ENCODE results near the gene PDIA5.

PDIA5 gene

DNA sequence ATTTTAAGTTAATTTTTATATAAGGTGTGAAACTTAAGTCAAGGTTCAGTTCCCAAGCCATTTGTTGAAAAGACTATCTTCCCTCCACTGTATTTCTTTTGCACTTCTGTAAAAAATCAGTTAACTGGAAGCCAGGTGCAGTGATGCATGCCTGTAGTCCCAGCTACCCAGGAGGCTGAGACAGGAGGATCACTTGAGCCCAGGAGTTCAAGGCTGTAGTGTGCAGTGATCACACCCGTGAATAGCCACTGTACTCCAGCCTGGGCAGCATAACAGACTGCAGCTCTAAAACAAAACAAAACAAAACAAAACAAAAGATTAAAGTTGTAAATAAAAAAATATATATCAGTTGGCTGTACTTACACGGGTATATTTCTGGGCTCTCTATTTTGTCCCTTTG lies 101.8 kb downstream of the PDIA5 start:
- TF ChIP-seq, protein P1, sequence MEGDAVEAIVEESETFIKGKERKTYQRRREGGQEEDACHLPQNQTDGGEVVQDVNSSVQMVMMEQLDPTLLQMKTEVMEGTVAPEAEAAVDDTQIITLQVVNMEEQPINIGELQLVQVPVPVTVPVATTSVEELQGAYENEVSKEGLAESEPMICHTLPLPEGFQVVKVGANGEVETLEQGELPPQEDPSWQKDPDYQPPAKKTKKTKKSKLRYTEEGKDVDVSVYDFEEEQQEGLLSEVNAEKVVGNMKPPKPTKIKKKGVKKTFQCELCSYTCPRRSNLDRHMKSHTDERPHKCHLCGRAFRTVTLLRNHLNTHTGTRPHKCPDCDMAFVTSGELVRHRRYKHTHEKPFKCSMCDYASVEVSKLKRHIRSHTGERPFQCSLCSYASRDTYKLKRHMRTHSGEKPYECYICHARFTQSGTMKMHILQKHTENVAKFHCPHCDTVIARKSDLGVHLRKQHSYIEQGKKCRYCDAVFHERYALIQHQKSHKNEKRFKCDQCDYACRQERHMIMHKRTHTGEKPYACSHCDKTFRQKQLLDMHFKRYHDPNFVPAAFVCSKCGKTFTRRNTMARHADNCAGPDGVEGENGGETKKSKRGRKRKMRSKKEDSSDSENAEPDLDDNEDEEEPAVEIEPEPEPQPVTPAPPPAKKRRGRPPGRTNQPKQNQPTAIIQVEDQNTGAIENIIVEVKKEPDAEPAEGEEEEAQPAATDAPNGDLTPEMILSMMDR (IDR thresholded peaks at IDR 0.05; ENCODE audit: low read length, missing control alignments) = no peak
- no peak for DNase-seq (ENCODE audit: low read depth)
- H3K4me3 ChIP-seq (replicated peaks; ENCODE audit: low read depth, low read length) = no peak overlapping the region

DNA sequence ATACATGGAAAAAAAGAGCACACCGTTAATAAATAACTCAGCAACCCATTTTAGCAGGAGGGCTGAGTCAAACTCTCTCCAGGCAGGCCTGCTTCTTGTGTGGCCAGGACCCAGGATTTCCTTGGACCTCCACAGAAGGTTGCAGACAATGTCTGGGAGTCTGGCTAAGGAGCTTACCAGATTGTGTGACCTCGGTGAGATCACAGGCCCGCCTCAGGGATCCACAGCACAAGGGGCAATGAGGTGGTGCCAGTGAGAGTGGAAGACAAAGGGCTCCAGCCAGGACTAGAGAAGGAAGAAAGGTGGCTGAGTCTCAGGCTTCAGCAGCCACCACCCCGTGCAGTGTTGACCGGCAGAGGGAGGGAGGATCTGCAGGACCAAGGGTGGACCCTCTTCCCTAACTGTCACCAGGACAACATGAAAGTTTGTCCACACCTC lies 102.7 kb downstream of the PDIA5 start:
- no peak overlapping the region for H3K4me3 ChIP-seq (replicated peaks; ENCODE audit: low read depth, low read length)
- DNase-seq (ENCODE audit: low read depth) = no peak

DNA sequence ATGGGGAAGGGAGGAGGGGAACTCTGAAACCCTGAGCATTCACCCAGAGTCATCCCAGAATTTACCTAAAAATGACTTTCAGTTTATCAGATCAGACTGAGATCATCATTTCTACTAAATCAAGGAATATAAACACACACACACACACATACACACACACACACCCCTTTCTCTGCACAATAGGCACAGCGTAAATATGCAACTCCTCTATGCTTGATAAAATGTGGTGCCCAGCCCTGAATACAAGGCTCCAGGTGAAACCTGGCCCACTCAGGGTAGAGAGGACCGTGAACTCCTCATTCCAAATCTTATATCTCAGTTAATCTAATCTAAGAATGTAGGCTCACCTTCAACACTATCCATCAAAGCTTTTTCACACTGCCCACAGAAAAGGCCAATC lies 103.1 kb downstream of the PDIA5 start:
- TF ChIP-seq, protein P1 (IDR thresholded peaks at IDR 0.05; ENCODE audit: low read length, missing control alignments) = no peak
- DNase-seq (ENCODE audit: low read depth) = no peak
- no peak overlapping the region for H3K4me3 ChIP-seq (replicated peaks; ENCODE audit: low read depth, low read length)

More for the DNA sequence above, 102.7 kb downstream of the PDIA5 start:
- TF ChIP-seq, protein P1 (IDR thresholded peaks at IDR 0.05; ENCODE audit: low read length, missing control alignments) = no peak

DNA sequence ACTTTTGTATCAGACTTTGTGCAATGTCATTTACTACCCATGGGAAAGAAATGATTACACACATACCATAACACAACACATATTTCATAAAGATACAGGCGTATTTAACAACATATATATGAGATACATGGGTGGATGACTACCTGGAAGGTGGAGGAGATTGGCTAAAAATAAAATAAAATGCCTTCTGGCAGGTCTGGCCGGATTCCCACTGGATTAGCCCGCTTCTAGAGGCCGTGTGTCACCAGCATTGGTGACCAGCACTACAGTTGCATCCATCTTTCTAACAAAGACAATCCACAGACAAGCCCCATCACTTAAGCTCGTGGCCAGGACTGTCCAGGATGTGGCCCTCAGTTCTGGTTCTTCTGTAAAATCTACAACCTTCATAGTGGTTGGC lies 114.0 kb downstream of the PDIA5 start:
- DNase-seq (ENCODE audit: low read depth) = no peak
- no peak overlapping the region for H3K4me3 ChIP-seq (replicated peaks; ENCODE audit: low read depth, low read length)
- TF ChIP-seq, protein P1 (IDR thresholded peaks at IDR 0.05; ENCODE audit: low read length, missing control alignments) = no peak

DNA sequence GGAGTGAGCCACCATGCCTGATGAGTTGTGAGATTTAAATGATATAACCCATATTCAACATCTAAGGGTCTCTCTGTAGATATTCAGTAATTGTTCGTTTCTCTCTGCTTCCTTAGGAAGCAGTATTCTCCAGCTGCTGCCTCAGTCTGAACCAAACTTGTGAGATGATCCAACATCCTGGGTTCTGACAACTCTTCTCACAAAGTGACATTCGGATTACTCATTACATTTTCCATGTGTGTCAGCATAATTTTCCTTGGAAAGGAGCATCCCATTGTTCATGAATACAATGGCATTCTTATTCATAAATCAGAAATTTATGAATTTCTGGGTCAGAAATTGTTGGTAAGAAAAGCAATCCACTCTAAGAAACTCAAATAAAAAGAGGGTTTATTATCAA lies 119.9 kb downstream of the PDIA5 start:
- peak; percentile 65 for DNase-seq (ENCODE audit: low read depth)
- no peak overlapping the region for H3K4me3 ChIP-seq (replicated peaks; ENCODE audit: low read depth, low read length)
- TF ChIP-seq, protein P1 (IDR thresholded peaks at IDR 0.05; ENCODE audit: low read length, missing control alignments) = no peak

DNA sequence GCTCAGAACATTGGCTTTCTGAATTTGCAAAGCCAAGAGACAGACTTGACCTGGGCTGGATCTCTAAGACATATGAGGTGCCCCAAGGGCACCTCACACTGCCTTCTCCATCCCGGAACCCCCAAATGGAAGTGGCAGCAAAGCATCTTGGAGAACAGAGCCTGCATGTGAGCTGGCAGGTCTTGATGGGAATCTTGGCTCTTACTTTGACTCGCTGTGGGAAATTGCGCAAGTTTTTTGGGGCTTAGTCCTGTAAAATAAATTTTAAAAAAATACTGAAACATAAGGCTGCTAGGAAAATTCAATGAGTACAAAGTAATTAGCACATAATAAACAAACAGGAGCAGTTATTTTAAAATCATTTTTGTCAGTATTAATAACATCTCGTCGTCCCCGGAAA lies 121.2 kb downstream of the PDIA5 start:
- TF ChIP-seq, protein P1 (IDR thresholded peaks at IDR 0.05; ENCODE audit: low read length, missing control alignments) = no peak
- peak; percentile 26 for DNase-seq (ENCODE audit: low read depth)

DNA sequence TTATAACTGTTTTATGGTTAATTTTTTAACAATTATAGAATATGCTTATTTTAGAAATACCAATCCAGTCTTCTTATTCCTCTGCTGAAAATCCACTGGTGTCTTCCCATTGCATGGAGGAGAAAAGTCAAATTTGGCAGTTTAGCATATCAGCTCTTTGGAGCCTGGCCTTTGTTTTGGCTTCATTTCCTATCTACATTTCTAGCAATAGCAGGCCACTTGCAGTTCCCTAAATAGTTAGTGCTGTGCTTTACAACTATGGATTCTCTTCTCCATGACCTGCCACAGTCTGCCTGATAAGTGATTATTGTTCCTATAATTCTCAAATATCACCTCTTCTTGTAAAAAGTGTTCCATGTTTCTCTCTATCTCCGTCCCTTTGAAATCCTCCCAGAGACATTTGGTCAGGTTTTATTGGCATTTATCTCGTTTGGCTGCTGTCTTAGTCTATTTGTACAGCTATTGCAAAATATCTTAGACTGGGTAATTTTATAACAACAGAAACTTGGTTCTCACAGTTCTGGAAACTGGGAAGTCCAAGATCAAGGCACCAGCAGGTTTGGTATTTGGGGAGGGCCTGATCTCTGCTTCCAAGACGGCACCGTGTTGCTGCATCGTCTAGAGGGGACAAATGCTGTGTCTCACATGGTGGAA lies 126.8 kb downstream of the PDIA5 start:
- DNase-seq (ENCODE audit: low read depth) = no peak
- H3K4me3 ChIP-seq (replicated peaks; ENCODE audit: low read depth, low read length) = no peak overlapping the region
- TF ChIP-seq, protein P1 (IDR thresholded peaks at IDR 0.05; ENCODE audit: low read length, missing control alignments) = no peak

More for the DNA sequence above, 121.2 kb downstream of the PDIA5 start:
- no peak overlapping the region for H3K4me3 ChIP-seq (replicated peaks; ENCODE audit: low read depth, low read length)
